Naive thymus-derived CD8-positive, alpha-beta T cell (primary cell): ENCODE results near the gene PRKG1. TPM values are rescaled to one million over a fixed set of nuclear protein-coding genes. Genes with fewer than 3 reads are reported as not detected.
"Not testable (repeated sequence)": the region's sequence is repeated elsewhere in the genome, so short reads cannot be mapped to it uniquely, and the experiment has no call there.

Experiments
- ATAC-seq, 2 donors: fragments of 150-1000 bp; cut with Tn5 transposase in 1 of 2; sonication (Bioruptor Pico), chemical (Tn5 transposase) in 1 of 2; 1 replicate in 1 of 2; 2 replicates in 1 of 2; pipeline ENCODE4 v1.10.0; 2021; ENCODE audit warnings: mild to moderate bottlenecking in 2 of 2, moderate library complexity in 2 of 2
- POLR2A ChIA-PET: fragments of 350-600 bp; sonication (Branson Sonifier 250); formaldehyde crosslinking; loops from one replicate; lab custom pipeline; 2021; ENCODE audit warnings: antibody characterized with exemption; lab: Charles Lee
- DNase-seq, 10 donors: peaks; one replicate each; pipeline versions ENCODE4 v3.0.0 to v3.0.0-alpha.2; 2020 to 2022
- H3K27ac Mint-ChIP-seq, 10 donors: one replicate each; pipeline ENCODE4 v1.8.0; 2020 to 2022; ENCODE audit warnings: mild to moderate bottlenecking in 10 of 10, mixed read lengths in 10 of 10, moderate library complexity in 4 of 10, inconsistent platforms in 1 of 10
- H3K27me3 Mint-ChIP-seq, 5 donors: one replicate each; pipeline ENCODE4 v1.8.0; 2021 to 2022; ENCODE audit warnings: mixed read lengths in 5 of 5
- H3K36me3 Mint-ChIP-seq, 3 donors: one replicate each; pipeline ENCODE4 v1.8.0; 2020 to 2022; ENCODE audit warnings: mixed read lengths in 3 of 3, mild to moderate bottlenecking in 2 of 3, inconsistent platforms in 1 of 3
- H3K4me1 Mint-ChIP-seq, 4 donors: one replicate each; pipeline ENCODE4 v1.8.0; 2021 to 2022; ENCODE audit warnings: mixed read lengths in 4 of 4
- H3K4me3 Mint-ChIP-seq, 10 donors: one replicate each; pipeline ENCODE4 v1.8.0; 2020 to 2022; ENCODE audit warnings: mild to moderate bottlenecking in 10 of 10, mixed read lengths in 10 of 10, moderate library complexity in 6 of 10, inconsistent platforms in 1 of 10
- H3K9me3 Mint-ChIP-seq, 9 donors: one replicate each; pipeline ENCODE4 v1.8.0; 2020 to 2022; ENCODE audit warnings: mixed read lengths in 9 of 9, mild to moderate bottlenecking in 3 of 9, inconsistent platforms in 1 of 9, moderate library complexity in 1 of 9
- polyA plus RNA-seq, 3 donors: library from polyadenylated mRNA; unstranded; fragments of 300-500 nt; fragmentation: Illumina TruSeq; gene quantifications; one replicate each; pipeline ENCODE4 v1.2.3, GENCODE V29; 2021
- total RNA-seq, 8 experiments: library from RNA in 2 of 8; stranded (reverse) in 2 of 8; gene quantifications; one replicate each; pipeline ENCODE4 v1.2.3 and lab custom pipeline; 2021 to 2026

PRKG1 gene
- total and polyA plus RNA-seq, 5 experiments from 2014 or later: not detected

- ATAC-seq (no peak), DNase-seq (no peak)
- H3K36me3 Mint-ChIP-seq: no peaks in the 10 kb centered on the region
- peaks cover 0 to 8% (median 0%) of the 10 kb centered on the region in 5 donors for H3K27me3 Mint-ChIP-seq
- no peak overlapping the region for H3K4me3 Mint-ChIP-seq
- no peak overlapping the region for H3K27ac Mint-ChIP-seq
- H3K9me3 Mint-ChIP-seq: no peaks in the 10 kb centered on the region
- H3K4me1 Mint-ChIP-seq: no peaks in the 10 kb centered on the region
- POLR2A ChIA-PET: no interaction called here
Measured at GRCh38 chr10:51528527-51528926, 454.2 kb downstream of the PRKG1 start.

- Mint-ChIP-seq H3K4me1 (no peaks in the 10 kb centered on the region), H3K27me3 (peaks cover 0 to 4% (median 0%) of the 10 kb centered on the region in 5 donors), H3K4me3 (no peak overlapping the region), H3K36me3 (no peaks in the 10 kb centered on the region), H3K9me3 (no peaks in the 10 kb centered on the region), H3K27ac (no peak overlapping the region)
- DNase-seq (no peak), ATAC-seq (no peak)
- POLR2A ChIA-PET: no interaction called here
Measured at GRCh38 chr10:51530541-51530940, 456.3 kb downstream of the PRKG1 start.

GRCh38 chr10:51532044-51532443, 457.8 kb downstream of the PRKG1 start:
- no peaks in the 10 kb centered on the region for H3K9me3 Mint-ChIP-seq

DNA sequence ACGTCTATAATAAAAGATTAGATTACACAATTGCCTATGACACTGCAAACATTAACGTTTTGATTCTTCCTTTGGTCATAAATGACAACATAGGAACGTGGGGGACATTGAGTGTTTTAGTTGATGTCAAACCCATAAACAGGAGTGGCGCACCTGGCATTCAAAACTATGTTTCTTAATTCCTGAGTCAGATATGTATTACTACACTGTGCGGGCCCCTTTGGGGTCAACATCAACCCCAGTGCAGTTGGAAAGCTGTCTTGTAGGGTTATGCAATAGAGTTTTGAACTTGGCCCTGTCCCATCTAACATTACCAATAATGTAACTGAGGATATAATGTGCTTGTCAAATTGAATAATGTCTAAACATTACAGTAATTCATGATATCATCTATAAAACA, 468.6 kb downstream of the PRKG1 start:
- Mint-ChIP-seq H3K27ac (no peak overlapping the region), H3K27me3 (peaks cover 0 to 4% (median 0%) of the 10 kb centered on the region in 5 donors), H3K9me3 (peaks cover 0 to 3% (median 0%) of the 10 kb centered on the region in 9 donors), H3K36me3 (no peaks in the 10 kb centered on the region), H3K4me3 (no peak overlapping the region), H3K4me1 (no peaks in the 10 kb centered on the region)
- POLR2A ChIA-PET: no interaction called here
- ATAC-seq (no peak), DNase-seq (no peak)

More at GRCh38 chr10:51532044-51532443, 457.8 kb downstream of the PRKG1 start:
- DNase-seq: no peak
- Mint-ChIP-seq H3K36me3 (no peaks in the 10 kb centered on the region), H3K27ac (no peak overlapping the region), H3K4me3 (no peak overlapping the region), H3K4me1 (no peaks in the 10 kb centered on the region), H3K27me3 (peaks cover 0 to 4% (median 0%) of the 10 kb centered on the region in 5 donors)
- ATAC-seq: no peak
- POLR2A ChIA-PET: no interaction called here

DNA sequence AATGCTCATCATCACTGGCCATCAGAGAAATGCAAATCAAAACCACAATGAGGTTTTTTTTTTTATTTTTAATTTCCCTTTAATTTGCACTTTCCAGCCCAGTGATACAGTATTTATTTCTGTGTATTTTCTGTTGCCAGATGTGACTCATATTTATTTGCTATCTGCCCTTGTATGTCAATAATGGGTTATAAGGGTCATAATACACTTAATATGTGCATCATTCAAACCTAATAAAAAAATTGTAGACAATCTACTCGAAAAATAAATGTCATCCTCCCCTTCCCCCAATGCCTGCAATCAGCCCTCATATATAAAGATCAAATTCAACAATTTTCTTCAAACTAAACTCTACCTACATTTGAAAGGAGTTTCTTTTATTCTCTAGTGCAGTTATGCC, 470.6 kb downstream of the PRKG1 start:
- no peak for ATAC-seq
- Mint-ChIP-seq H3K36me3 (no peaks in the 10 kb centered on the region), H3K4me1 (no peaks in the 10 kb centered on the region), H3K9me3 (peaks cover 0 to 3% (median 0%) of the 10 kb centered on the region in 9 donors), H3K27me3 (peaks cover 0 to 4% (median 0%) of the 10 kb centered on the region in 5 donors), H3K27ac (no peak overlapping the region), H3K4me3 (no peak overlapping the region)
- DNase-seq: no peak
- POLR2A ChIA-PET: no interaction called here

DNA sequence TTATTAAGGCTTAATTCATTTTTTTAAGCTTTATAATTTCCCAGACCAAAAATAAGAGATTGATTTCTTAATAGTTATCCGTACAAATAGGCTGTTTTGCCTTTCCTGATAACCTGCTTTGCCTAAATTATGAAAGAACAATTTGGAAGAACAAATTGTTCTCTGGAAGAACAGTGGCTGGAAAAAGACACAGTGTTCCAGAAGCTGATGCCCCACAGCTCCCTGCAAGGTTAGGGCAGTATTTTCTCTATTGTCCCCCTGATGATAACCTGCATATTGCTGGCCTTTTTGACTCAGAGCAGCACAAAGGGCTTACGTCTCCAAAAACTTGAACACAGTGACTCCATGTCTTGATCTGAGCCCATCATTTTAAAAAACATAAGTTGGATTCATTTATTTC, 473.7 kb downstream of the PRKG1 start:
- no peak for ATAC-seq
- no peak overlapping the region for H3K27ac Mint-ChIP-seq
- no peaks in the 10 kb centered on the region for H3K36me3 Mint-ChIP-seq

DNA sequence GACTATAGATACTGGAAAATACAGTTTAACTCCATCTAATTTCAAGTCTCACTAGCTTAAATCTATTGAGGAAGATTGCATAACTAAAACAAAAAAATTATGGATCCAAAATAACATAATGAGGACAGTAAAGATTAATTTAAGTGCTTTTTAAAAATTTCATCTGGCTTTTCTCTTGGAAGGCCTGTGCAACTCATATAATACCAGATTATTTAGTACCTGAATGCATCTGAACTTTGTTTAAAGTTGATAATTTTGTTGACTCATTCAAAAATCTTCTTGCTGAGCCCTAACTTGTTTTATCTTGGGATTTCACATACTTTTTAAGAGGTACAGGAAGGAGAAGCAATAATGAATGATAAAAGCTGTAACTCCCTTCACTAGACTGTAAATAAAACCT, 478.6 kb downstream of the PRKG1 start:
- POLR2A ChIA-PET: no interaction called here
- Mint-ChIP-seq H3K36me3 (no peaks in the 10 kb centered on the region), H3K4me3 (no peak overlapping the region), H3K27ac (no peak overlapping the region), H3K4me1 (no peaks in the 10 kb centered on the region), H3K27me3 (peaks cover 0 to 9% (median 4%) of the 10 kb centered on the region in 5 donors), H3K9me3 (no peaks in the 10 kb centered on the region)
- ATAC-seq (no peak), DNase-seq (no peak)

More for the DNA sequence above, 473.7 kb downstream of the PRKG1 start:
- Mint-ChIP-seq H3K9me3 (peaks cover 0 to 3% (median 0%) of the 10 kb centered on the region in 9 donors), H3K4me3 (no peak overlapping the region), H3K27me3 (no peaks in the 10 kb centered on the region), H3K4me1 (no peaks in the 10 kb centered on the region)
- POLR2A ChIA-PET: no interaction called here
- no peak for DNase-seq

GRCh38 chr10:51564896-51565510, 490.7 kb downstream of the PRKG1 start:
- H3K27me3 Mint-ChIP-seq: peaks cover 0 to 4% (median 0%) of the 10 kb centered on the region in 5 donors
- POLR2A ChIA-PET: no interaction called here
- H3K36me3 Mint-ChIP-seq: no peaks in the 10 kb centered on the region
- H3K27ac Mint-ChIP-seq: no peak overlapping the region
- no peaks in the 10 kb centered on the region for H3K4me1 Mint-ChIP-seq
- no peaks in the 10 kb centered on the region for H3K9me3 Mint-ChIP-seq
- H3K4me3 Mint-ChIP-seq: no peak overlapping the region
- no peak for DNase-seq
- ATAC-seq: no peak

DNA sequence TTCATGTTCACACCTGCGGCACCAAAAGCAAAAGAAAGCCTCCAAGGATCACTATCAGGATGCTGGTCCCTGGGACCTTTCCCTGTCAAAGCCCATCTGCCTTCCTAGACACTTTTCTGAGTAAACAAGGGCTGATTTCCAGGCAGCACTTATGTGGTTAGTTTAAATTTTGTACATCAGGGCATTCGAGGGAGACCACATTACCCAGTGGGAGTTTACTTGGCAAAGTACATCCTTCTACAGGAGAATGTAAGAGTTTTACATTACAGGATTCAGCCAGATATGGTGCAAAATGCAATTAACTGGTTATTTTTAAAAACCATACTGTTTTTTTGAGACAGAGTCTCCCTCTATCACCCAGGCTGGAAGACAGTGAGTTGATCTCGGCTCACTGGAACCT, 493.0 kb downstream of the PRKG1 start:
- ATAC-seq: no peak
- H3K36me3 Mint-ChIP-seq: no peaks in the 10 kb centered on the region

DNA sequence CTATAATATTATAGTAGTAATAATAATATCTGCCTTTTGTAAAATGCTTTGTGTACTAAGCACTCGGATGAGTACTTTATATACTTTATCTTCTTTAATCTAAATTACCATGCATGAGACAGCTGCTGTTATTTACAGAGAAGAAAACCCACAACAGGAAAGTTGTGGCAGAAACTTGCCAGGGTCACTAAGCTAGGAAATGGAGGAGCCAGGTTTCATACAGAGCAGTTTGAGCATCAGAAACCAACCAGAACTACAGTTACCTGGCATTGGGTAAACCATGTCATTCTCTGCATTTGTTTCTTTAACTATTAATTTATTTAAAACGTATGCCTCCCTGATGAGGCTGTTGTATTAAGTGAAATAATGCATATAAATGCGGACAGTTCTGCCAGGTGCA, 495.2 kb downstream of the PRKG1 start:
- no peak overlapping the region for H3K4me3 Mint-ChIP-seq
- no peaks in the 10 kb centered on the region for H3K36me3 Mint-ChIP-seq
- ATAC-seq: no peak
- H3K4me1 Mint-ChIP-seq: no peaks in the 10 kb centered on the region
- POLR2A ChIA-PET: no interaction called here
- peaks cover 0 to 4% (median 0%) of the 10 kb centered on the region in 9 donors for H3K9me3 Mint-ChIP-seq
- H3K27ac Mint-ChIP-seq: no peak overlapping the region
- DNase-seq: no peak
- H3K27me3 Mint-ChIP-seq: no peaks in the 10 kb centered on the region

More for the DNA sequence above, 493.0 kb downstream of the PRKG1 start:
- no peak overlapping the region for H3K27ac Mint-ChIP-seq
- H3K27me3 Mint-ChIP-seq: peaks cover 0 to 4% (median 0%) of the 10 kb centered on the region in 5 donors
- no peak for DNase-seq
- H3K9me3 Mint-ChIP-seq: peaks cover 0 to 4% (median 0%) of the 10 kb centered on the region in 9 donors
- POLR2A ChIA-PET: no interaction called here
- no peak overlapping the region for H3K4me3 Mint-ChIP-seq
- H3K4me1 Mint-ChIP-seq: no peaks in the 10 kb centered on the region

- ATAC-seq (no peak), DNase-seq (no peak)
- POLR2A ChIA-PET: no interaction called here
- Mint-ChIP-seq H3K36me3 (no peaks in the 10 kb centered on the region), H3K4me1 (no peaks in the 10 kb centered on the region), H3K9me3 (peaks cover 0 to 4% (median 0%) of the 10 kb centered on the region in 9 donors), H3K27me3 (no peaks in the 10 kb centered on the region), H3K27ac (no peak overlapping the region), H3K4me3 (no peak overlapping the region)
Measured at GRCh38 chr10:51574248-51575048, 500.2 kb downstream of the PRKG1 start.

DNA sequence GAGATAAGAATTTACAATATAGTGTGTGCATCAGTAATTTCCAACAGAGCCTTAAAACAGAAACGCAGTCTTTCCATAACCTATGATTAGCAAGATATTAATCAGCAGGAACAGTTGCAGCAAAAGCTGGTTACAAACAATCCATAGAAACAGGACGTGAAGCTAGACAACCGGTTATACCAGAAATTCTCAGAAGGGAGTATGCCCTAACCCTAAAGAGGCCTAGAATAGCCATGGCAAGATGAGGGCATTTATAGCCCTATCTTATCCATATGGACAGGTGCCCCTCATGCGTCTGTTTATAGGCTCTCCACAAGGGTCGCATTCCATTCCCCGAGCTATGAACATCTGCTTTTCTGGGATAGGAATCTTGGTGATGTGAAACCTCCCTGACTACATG, 506.9 kb downstream of the PRKG1 start:
- ATAC-seq, H3K4me3 Mint-ChIP-seq, POLR2A ChIA-PET, H3K36me3 Mint-ChIP-seq, DNase-seq, H3K27ac Mint-ChIP-seq, H3K27me3 Mint-ChIP-seq, H3K4me1 Mint-ChIP-seq: not testable (repeated sequence)
- peaks cover 0 to 20% (median 5%) of the 10 kb centered on the region in 9 donors for H3K9me3 Mint-ChIP-seq

DNA sequence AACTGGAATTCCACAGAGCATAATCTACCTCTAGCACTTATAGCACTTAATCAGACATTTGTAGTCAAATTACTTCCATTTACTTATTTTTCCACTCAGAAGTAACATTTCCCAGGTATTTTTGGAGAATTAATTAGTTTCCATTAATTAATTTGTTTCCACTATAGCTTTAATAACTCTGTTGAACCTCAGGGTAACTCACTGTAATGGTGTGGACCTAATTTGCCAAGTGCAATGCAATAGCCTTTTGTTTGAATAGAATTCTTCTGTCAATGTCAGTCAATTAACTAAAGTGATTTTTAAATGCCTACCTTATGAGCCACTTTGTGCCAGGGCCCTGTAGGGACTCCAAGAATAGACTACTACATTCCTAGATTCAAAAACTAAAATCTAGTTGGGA, 509.7 kb downstream of the PRKG1 start:
- Mint-ChIP-seq H3K9me3 (peaks cover 0 to 20% (median 5%) of the 10 kb centered on the region in 9 donors), H3K36me3 (peaks cover 0 to 5% (median 2%) of the 10 kb centered on the region in 3 donors), H3K27me3 (peaks cover 0 to 8% (median 2%) of the 10 kb centered on the region in 5 donors), H3K4me1 (no peaks in the 10 kb centered on the region), H3K4me3 (no peak overlapping the region), H3K27ac (no peak overlapping the region)
- DNase-seq (no peak), ATAC-seq (no peak)
- POLR2A ChIA-PET: no interaction called here
